Kidney (tissue), 14 donors: ENCODE measurements around the gene CDK5RAP2. TPM values are rescaled to one million over a fixed set of nuclear protein-coding genes. Genes with fewer than 3 reads are reported as not detected.
A peak's percentile ranks its signal among the peaks of the same experiment; 100 is the strongest.

Experiments
- DNase-seq, 5 donors: peaks; one replicate each; pipeline ENCODE4 v3.0.0-alpha.2; 2013 to 2020
- FAIRE-seq: peaks from 2 replicates; lab custom pipeline; 2012; peaks lifted over from hg19 to GRCh38; lab: Jason Lieb, UNC
- H3K27ac ChIP-seq, 2 donors: one replicate each; pipeline ENCODE4 v1.7.0; 2013; ENCODE audit warnings: low read depth in 2 of 2, low read length in 2 of 2, inconsistent platforms in 1 of 2
- H3K27me3 ChIP-seq: one replicate; pipeline ENCODE4 v1.7.1; 2013; ENCODE audit warnings: low read length, inconsistent platforms; ENCODE audit not compliant: control insufficient read depth, insufficient read depth
- H3K36me3 ChIP-seq, 3 donors: one replicate each; pipeline versions ENCODE4 v1.7.0 to v1.7.1; 2013; ENCODE audit warnings: low read length in 3 of 3, control low read depth in 1 of 3, inconsistent platforms in 1 of 3; ENCODE audit not compliant: insufficient read depth in 3 of 3, control insufficient read depth in 2 of 3
- H3K4me1 ChIP-seq, 3 donors: one replicate each; pipeline versions ENCODE4 v1.7.0 to v1.7.1; 2013; ENCODE audit warnings: low read length in 3 of 3, inconsistent platforms in 1 of 3, low read depth in 1 of 3; ENCODE audit not compliant: control insufficient read depth in 2 of 3, insufficient read depth in 2 of 3
- H3K4me3 ChIP-seq, 3 donors: one replicate each; pipeline versions ENCODE4 v1.7.0 to v1.8.1; 2013; ENCODE audit warnings: low read length in 3 of 3, control low read depth in 1 of 3, inconsistent platforms in 1 of 3
- H3K9ac ChIP-seq, 3 donors: one replicate each; pipeline versions ENCODE4 v1.7.0 to v1.7.1; 2013; ENCODE audit warnings: low read length in 3 of 3, control low read depth in 1 of 3, inconsistent platforms in 1 of 3
- H3K9me3 ChIP-seq, 3 donors: one replicate each; pipeline versions ENCODE4 v1.7.0 to v1.7.1; 2013; ENCODE audit warnings: low read length in 3 of 3, control low read depth in 1 of 3, inconsistent platforms in 1 of 3; ENCODE audit not compliant: control insufficient read depth in 2 of 3, insufficient read depth in 1 of 3
- intact Hi-C: fragments of 100-400 bp; cut with DNase I; formaldehyde crosslinking; loops from one replicate; pipeline ENCODE4 v1.11.1; 2022
- polyA plus RNA-seq: library from polyadenylated mRNA; stranded (reverse); fragments of 350-450 nt; fragmentation: Illumina TruSeq; extraction: RNeasy Lipid Tissue Mini Kit (QIAGEN cat#74804); gene quantifications from one replicate; pipeline ENCODE4 v1.2.3, GENCODE V29; 2014; ENCODE audit warnings: low read depth, low replicate concordance; ENCODE audit not compliant: insufficient read depth
- total RNA-seq: library from RNA; stranded (reverse); fragmentation: NEBNext Ultra II Directional; extraction: Animal tissue kit (Norgen Biotek cat#: 25700); gene quantifications from one replicate; pipeline ENCODE4 v1.2.1, GENCODE V29; 2021
- TF ChIP-seq, protein P1 (sequence below): IDR thresholded peaks from 3 replicates; pipeline ENCODE4 v1.5.1; 2012; ENCODE audit warnings: mild to moderate bottlenecking, moderate library complexity, borderline replicate concordance; ENCODE audit not compliant: insufficient read depth; ENCODE audit errors: extremely low read depth
- donor health status: control.
- donor health status: control.
- donor health status: control.
- donor health status: control.
- donor health status: control.
- donor health status: DM: yes; HTN: yes; CAD: no.
- donor health status: Normal renal cell carcinoma (clear cell type).

The CDK5RAP2 gene
- total and polyA plus RNA-seq, 2 donors from 2014 or later: 20.9 to 35.3 TPM

DNA sequence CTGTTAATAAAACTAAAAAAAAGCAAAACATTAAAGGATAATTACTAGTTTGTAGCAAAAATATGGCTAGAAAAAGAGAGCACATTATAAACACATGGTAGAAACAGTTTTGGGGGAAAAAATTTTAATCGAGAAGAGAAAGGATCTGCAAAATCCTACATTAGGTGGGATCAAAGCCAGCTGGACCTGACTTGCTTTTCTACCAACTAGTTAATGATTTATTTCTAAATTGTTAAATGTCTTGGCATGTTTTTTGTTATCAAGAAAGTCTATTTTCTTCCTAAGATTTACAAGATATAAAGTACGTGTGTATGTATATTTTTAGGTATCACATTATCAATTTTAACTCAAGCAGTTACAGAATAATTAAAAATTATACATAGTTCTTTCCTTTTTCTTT, 47.1 kb upstream of the CDK5RAP2 start:
- Histone ChIP-seq H3K9ac (no peak overlapping the region), H3K27me3 (no peaks in the 10 kb centered on the region), H3K9me3 (no peaks in the 10 kb centered on the region), H3K4me3 (no peak overlapping the region), H3K27ac (no peak overlapping the region), H3K36me3 (no peaks in the 10 kb centered on the region), H3K4me1 (no peaks in the 10 kb centered on the region)
- DNase-seq (no peak), FAIRE-seq (peak; percentile 8)
- intact Hi-C loops: no loop called here
- TF ChIP-seq, protein P1, sequence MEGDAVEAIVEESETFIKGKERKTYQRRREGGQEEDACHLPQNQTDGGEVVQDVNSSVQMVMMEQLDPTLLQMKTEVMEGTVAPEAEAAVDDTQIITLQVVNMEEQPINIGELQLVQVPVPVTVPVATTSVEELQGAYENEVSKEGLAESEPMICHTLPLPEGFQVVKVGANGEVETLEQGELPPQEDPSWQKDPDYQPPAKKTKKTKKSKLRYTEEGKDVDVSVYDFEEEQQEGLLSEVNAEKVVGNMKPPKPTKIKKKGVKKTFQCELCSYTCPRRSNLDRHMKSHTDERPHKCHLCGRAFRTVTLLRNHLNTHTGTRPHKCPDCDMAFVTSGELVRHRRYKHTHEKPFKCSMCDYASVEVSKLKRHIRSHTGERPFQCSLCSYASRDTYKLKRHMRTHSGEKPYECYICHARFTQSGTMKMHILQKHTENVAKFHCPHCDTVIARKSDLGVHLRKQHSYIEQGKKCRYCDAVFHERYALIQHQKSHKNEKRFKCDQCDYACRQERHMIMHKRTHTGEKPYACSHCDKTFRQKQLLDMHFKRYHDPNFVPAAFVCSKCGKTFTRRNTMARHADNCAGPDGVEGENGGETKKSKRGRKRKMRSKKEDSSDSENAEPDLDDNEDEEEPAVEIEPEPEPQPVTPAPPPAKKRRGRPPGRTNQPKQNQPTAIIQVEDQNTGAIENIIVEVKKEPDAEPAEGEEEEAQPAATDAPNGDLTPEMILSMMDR: no peak

DNA sequence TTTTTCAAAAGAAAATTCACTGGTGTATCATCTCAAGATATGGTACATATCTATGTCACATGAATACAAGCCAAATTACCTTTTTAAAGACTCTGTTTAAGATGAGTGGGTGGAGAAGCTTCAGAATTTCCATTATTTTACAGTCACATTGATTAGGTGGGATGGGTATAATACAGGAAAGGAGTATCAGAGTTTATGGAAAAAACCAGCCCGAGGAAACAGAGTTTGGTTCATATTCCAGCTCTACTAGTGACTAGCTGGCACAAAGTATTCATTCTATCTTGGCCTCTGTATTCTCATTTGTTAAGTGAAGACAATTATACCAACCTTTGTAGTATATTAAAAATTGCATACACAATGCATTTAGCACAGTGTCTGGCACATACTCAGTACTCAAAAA, 46.5 kb upstream of the CDK5RAP2 start:
- H3K9me3 ChIP-seq: no peaks in the 10 kb centered on the region
- FAIRE-seq (no peak), DNase-seq (no peak)
- no peak overlapping the region for H3K27ac ChIP-seq
- no peaks in the 10 kb centered on the region for H3K27me3 ChIP-seq
- no peaks in the 10 kb centered on the region for H3K36me3 ChIP-seq
- no peak overlapping the region for H3K9ac ChIP-seq
- TF ChIP-seq, protein P1: no peak
- intact Hi-C loops: no loop called here
- H3K4me3 ChIP-seq: no peak overlapping the region
- no peaks in the 10 kb centered on the region for H3K4me1 ChIP-seq

DNA sequence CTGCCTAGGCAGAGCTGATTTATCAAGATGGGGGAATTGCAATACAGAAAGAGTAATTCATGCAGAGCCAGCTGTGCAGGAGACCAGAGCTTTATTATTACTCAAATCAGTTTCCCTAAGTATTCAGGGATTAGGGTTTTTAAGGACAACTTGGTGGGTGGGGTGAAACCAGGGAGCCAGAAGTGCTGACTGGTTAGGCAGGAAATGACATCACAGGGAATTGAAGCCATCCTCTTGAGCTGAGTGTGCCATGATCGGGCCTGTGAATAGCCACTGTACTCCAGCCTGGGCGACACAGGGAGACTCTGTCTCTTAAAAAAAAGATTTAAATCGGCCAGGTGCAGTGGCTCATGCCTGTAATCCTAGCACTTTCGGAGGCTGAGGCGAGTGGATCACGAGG, 45.3 kb upstream of the CDK5RAP2 start:
- Histone ChIP-seq H3K4me1 (no peaks in the 10 kb centered on the region), H3K36me3 (no peaks in the 10 kb centered on the region), H3K9me3 (no peaks in the 10 kb centered on the region), H3K9ac (no peak overlapping the region), H3K4me3 (no peak overlapping the region), H3K27ac (no peak overlapping the region), H3K27me3 (no peaks in the 10 kb centered on the region)
- FAIRE-seq (no peak), DNase-seq (no peak)
- TF ChIP-seq, protein P1: no peak
- intact Hi-C loops: no loop called here

DNA sequence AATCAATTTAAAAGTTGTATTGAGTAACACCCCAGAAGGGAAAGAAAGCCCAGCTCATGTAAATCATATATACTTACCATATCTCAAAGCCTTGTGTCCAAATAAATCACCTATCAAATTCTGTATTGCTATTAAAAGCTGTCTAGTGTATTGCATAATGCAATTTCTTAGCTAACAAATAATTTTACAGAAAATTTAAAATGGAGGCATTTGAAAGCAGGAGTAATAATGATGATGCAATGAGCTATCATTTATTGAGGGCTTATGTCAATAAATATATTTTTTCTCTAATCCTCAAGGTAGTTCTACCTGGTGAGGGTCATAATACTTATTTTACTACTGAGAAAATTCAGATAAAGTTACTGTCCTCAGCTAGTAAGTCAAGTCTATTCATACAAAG, 42.8 kb upstream of the CDK5RAP2 start:
- TF ChIP-seq, protein P1: no peak
- no peak overlapping the region for H3K9ac ChIP-seq
- intact Hi-C loops: no loop called here
- H3K27me3 ChIP-seq: no peaks in the 10 kb centered on the region
- no peak overlapping the region for H3K27ac ChIP-seq
- no peaks in the 10 kb centered on the region for H3K9me3 ChIP-seq
- no peaks in the 10 kb centered on the region for H3K4me1 ChIP-seq
- no peak for FAIRE-seq
- no peak for DNase-seq
- no peaks in the 10 kb centered on the region for H3K36me3 ChIP-seq
- H3K4me3 ChIP-seq: no peak overlapping the region
